HT-29 (cell line): ENCODE results near the gene PLCXD1. TPM values are rescaled to one million over a fixed set of nuclear protein-coding genes. Genes with fewer than 3 reads are reported as not detected.
A peak's percentile ranks its signal among the peaks of the same experiment; 100 is the strongest.
"Not testable (repeated sequence)": the region's sequence is repeated elsewhere in the genome, so short reads cannot be mapped to it uniquely, and the experiment has no call there.

Experiments
- DNase-seq: peaks from one replicate; pipeline ENCODE4 v3.0.0-alpha.2; 2015; ENCODE audit warnings: low spot score
- total RNA-seq: library from RNA; depleted of rRNA; stranded (reverse); fragments of >200 nt; shearing (Covaris generic); gene quantifications from 2 replicates; pipeline ENCODE4 v1.2.3, GENCODE V29; 2014

PLCXD1 gene
- total RNA-seq, 1 experiment from 2014 or later: 58.2 TPM

DNA sequence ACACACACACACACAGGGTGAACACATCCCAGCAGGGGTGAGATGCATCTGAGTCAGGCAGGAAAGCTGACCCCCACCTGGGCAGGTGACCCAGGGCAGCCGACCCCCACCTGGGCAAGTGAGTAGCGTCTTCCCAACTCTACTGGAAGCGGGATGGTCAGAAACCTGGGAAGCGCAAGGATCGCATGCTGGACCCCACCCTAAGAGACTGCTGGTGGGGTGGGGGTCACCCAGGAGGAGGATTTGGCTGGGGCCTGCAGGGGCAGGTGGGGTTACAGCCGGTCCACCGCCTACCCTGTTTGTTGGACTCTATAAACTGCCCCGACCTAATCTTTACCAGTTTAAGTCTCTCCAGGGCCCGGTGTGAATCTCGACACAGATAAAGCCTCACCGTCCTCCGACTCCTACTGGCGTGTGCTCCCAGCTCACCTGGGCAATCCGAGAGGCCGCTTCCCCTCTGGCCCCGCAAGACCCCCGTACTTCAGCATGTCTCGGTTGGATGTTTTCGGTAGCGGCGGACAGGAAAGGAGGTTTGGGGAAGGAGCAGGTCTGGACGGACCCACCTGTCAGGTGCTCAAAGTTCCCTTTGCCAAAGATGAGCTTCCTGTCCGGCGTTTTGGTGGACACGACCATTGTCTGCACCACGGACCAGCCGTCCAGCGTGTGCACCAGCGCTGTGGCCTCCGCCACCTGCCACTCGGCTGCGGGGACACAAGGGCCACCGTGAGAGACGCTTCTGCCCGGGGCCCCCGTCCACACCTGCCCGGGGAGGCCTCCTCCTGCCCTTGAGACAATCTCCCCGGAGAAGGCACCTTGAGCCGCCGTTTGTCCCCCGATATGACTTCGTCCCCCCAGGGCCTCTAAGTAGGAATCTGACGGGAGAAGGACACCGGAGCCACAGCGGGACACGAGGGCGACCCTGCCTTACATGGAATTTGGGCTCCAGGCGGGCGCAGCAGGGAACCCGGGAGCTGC, 35.5 kb downstream of the PLCXD1 start:
- DNase-seq: no peak

DNA sequence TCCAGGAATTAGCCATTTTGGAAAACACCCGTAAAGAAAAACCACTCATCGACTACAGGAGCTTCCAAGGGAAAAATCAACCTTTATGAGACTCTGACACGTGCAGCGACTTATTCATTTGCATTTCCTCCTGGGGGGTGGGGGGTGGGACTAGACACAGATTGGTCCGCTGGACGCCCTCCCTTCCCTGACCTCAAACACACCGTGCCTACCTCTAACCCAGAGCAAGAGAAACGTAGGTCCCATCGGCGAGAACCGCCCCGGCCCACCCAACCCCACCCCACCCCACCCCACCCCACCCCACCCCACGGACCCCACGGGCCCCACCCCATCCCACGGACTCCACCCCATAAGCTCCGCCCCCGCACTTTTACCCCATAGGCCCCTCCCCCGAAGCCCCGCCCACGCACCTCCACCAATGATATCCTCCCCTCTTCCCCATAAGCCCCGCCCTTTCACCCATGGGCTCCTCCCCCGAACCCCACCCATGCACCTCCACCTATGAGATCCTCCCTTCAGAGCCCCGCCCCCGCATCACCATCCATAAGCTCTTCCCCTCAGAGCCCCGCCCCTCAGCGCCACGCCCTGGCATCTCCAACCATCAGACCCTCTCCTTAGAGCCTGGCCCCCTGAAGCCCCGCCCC, 36.4 kb downstream of the PLCXD1 start:
- DNase-seq: no peak

- DNase-seq: peak; percentile 99
Observed at GRCh38 chrX:318068-318738, 37.0 kb downstream of the PLCXD1 start.

DNA sequence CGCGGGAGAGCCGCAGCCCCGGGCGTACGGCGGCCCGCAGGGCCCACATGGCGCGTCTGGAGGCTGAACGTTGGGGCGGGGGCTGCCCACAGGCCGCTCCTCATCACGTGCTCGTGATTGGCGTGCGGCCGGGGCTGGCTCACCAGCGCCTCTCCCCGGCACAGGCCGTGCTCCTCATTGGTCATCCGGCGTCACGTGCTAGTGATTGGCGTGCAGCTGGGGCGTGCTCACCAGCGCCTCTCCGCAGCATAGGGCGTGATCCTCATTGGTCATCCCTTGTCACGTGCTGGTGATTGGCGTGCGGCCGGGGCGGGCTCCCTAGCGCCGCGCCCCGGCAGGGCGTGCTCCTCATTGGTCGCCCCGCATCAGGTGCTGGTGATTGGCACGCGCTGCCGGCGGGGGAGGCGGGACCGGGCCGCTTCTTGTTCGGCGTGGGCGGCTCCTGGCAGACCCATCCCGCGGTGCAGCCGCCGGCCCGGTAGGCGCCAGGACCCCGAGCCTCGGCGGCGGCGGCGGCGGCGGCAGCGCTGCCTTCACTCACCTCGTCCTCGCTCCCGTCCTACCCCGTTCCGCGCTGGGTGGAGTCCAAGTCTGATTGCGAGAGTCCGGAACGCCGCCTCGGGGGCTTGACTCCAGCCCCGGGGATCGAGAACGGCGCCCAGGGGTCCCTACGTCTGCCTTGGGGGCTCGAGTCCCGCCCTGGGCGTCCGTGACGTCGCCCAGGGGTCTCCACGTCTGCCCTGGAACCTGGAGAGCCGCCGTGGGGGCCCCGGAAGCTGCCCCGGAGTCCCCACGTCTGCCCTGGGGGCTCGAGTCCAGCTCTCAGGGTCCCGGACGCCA, 37.8 kb downstream of the PLCXD1 start, which contains the start of gene GTPBP6:
TSS of gene GTPBP6 (minus strand) at position 58 of the 840 bp plus-strand sequence. CDS start at position 49, 9 bp downstream.
- peak; percentile 99 for DNase-seq

DNA sequence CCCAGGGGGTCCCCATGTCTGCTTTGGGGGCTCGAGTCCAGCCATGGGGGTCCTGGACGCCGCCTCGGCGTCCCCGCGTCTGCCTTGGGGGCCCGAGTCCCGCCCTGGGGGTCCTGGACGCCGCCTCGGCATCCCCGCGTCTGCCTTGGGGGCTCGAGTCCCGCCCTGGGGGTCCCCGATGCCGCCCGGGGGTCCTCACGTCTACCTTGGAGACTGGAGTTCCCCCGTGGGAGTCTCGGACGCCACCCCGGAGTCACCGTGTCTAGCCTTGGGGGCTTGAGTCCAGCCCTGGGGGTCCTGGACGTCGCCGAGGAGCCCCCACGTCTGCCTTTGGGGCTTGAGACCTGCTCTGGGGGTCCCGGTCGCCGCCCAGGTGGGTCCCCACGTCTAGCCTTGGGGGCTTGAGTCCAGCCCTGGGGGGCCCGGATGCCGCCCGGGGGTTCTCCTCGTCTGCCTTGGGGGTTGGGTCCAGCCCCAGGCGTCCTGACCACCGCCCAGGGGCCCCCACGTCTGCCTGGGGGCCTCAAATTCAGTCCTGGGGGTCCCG, 38.5 kb downstream of the PLCXD1 start:
- no peak for DNase-seq

DNA sequence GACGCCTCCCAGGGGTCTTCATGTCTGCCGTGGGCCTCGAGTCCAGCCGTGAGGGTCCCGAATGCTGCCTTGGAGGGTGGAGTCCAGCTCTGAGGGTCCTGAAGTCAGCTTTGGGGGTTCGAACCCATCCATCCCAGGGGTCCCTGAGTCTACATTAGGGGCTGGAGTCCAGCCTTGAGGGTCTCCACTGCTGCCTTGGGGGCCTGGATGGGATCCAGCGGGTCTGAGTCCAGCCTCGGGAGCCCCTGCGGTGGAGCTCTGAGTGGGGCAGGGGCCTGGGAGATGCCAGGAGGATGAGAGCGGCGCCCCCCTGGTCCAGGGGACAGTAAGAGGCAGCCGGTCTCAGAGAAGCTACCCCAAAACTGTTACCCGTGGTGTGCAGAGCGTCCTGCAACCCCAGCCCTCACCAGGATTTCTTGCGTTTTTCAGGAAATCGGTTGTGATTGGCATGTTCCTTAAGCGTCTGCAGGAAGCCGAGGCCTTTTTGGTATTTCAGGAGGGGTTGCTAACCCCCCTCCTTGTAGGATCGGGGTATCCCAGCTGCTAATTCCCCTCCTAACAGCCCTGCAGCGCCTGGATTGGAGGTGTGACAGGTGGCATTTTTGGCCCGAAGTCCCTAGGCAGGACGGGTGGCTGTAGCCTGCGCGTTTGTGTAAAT, 39.1 kb downstream of the PLCXD1 start:
- DNase-seq: no peak

GRCh38 chrX:323721-324628, 42.8 kb downstream of the PLCXD1 start:
- DNase-seq: peak; percentile 65

GRCh38 chrX:324664-325063, 43.5 kb downstream of the PLCXD1 start:
- not testable (repeated sequence) for DNase-seq

- no peak for DNase-seq
Observed at GRCh38 chrX:327660-328126, 46.5 kb downstream of the PLCXD1 start.

- no peak for DNase-seq
Observed at GRCh38 chrX:329291-329910, 48.2 kb downstream of the PLCXD1 start.

DNA sequence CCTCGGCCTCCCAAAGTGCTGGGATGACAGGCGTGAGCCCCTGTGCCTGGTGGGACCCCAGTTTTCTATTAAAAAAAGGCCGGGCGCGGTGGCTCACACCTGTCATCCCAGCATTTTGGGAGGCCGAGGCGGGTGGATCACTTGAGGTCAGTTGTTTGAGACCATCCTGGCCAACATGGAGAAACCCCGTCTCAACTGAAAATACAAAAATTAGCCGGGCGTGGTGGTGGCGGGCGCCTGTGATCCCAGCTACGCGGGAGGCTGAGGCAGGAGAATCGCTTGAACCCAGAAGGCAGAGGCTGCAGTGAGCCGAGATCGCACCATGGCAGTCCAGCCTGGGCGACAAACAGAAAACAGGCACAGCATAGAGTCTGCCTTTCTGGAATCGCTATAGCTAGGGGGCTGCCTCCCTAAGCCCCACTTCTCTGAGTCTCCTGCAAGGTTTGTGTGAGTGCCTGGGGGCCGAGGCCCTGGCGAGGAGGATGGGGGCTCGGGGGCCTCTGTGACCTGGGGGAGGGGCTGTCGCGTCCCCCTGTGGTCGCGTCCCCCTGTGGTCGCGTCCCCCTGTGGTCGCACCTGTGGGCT, 49.1 kb downstream of the PLCXD1 start:
- not testable (repeated sequence) for DNase-seq

GRCh38 chrX:330726-331150, 49.6 kb downstream of the PLCXD1 start:
- DNase-seq: no peak

DNA sequence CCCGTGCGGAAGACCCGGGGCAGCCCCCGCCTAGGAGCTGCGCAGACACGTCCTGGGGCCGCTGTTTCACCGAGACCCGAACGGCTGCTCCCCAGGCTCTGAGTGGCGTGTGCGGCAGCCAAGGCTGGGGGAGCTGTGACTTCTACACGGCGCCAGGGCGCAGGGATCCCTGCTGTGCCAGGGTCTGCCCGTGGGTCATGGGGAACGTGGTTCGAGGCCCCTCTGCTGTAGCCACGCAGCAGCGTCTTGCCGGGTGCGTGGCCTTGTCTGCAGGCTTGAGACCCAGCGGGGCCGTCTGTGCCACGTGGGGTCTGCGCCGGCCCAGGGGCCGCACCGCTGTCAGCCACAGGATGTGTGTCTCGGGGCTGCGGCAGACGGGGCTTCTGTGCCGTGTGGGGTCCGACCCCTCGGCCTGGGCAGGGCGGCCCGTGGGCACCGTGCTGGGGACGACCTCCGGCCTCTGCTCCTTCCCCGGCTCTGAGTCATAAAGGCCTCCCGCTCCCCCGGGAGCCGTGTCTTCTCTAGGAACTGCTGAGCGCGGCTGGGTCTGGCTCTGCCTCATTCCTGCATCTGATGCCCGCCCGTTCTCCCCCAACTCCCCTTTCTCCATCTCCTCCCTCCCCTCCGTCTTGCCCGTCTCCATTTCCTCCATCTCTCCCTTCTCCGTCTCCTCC, 50.1 kb downstream of the PLCXD1 start:
- DNase-seq: peak; percentile 30

DNA sequence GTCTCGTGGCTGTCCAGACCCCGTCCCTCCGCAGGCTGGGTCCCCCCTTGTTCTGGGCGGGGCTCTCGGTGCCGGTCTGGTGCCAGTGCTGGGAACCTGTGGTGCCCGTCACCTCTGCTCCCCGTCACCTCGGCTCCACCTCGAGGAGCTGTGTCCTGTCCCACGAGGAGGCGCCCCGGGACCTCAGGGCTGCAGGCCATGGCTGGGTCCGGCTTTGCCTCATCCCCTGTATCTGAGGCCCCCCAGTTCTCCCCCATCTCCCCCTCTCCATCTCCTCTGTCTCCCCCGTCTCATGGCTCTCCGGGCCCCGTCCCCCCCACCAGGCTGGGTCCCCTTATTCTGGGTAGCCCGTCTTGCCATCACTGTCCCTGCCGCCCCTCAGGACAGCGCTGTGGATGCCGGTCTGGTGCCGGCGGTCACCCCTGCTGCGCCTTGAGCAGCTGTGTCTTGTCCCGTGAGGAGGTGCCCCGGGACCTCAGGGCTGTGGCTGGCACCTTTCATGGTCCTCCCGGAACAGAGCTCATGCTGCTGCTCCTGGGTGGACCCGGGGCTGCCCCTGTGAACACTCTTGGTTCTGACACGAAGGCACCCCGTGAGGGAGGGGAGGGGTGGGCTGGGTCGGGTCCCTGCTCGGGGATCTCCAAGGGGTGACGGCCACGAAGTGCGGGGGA, 50.8 kb downstream of the PLCXD1 start:
- DNase-seq: no peak

DNA sequence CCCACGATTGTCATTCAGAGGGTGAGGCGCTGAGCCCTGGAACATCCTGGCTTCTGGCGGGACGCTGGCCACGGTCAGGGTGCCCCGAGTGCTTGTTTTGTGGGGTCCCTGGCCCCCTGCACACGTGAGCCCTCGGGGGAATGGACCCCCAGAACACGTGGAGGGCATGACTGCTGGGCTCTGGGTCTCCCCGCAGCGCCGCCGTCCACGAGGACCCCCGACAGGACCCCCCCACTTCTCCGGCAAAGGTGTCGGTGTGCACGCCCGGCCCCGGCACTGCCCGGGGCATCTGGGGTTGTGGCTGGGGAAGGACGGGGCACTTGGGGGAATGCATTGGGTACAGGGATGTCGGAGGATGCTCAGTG, 51.3 kb downstream of the PLCXD1 start:
- no peak for DNase-seq

DNA sequence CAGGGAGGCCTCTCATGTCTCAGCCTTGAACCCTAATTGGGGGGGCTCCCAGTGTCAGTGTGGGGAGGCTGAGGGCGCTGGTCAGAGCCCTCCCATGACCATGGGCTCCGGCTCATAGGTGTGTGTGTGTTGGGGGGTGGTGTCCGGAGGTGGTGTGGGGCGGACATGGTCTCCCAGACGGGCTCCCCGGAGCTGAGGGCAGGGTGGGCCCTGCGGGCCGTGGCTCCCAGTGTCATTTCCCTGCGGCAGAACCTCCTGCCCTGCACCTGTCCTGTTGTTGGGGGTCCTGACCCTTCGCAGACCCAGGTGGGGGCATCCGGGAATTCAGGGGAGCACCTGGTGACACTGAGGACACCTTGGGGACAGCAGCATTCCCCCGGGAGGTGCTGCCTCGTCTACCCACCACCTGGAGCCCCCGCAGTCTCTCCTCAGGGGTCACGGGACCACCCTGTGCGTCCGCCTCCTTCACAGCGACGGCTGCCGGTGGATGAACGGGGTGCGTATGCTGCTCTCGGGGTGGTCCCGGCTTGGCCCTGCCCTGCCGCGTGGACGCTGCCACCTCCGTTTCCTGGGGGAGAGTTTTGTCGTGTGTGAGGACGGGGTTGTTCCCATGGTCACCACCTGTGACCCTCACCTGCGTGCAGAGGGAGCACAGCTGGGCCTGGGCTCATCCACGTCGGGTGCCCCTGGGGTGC, 51.9 kb downstream of the PLCXD1 start:
- DNase-seq: no peak
